SK-N-MC (cell line): ENCODE measurements around the gene SLC5A7.

ENCODE experiments used
- EZH2 ChIP-seq: fragments of 200-600 bp; sonication (generic); IDR thresholded peaks from one replicate; pipeline ENCODE4 v1.6.1; 2017; ENCODE audit warnings: antibody characterized with exemption
- POLR2AphosphoS5 ChIP-seq: IDR thresholded peaks from 2 replicates; pipeline ENCODE4 v1.6.1; 2012; ENCODE audit warnings: mild to moderate bottlenecking, low read depth, low read length, borderline replicate concordance

- no peak for TF ChIP-seq EZH2
- TF ChIP-seq POLR2AphosphoS5, result no peak
Observed at GRCh38 chr2:108048752-108049151, 62.4 kb downstream of the SLC5A7 start.
